ES-I3 (cell line): ENCODE results near the gene KCNE3.
A peak's percentile ranks its signal among the peaks of the same experiment; 100 is the strongest.

ENCODE experiments used
- H3K36me3 ChIP-seq: 2 replicates; pipeline ENCODE4 v1.6.1; 2013; ENCODE audit warnings: mild to moderate bottlenecking, low read length, control low read depth, moderate library complexity; ENCODE audit not compliant: insufficient read depth
- H3K4me1 ChIP-seq: 2 replicates; pipeline ENCODE4 v1.6.1; 2013; ENCODE audit warnings: mild to moderate bottlenecking, control low read depth, low read length; ENCODE audit not compliant: insufficient read depth
- H3K9ac ChIP-seq: 2 replicates; pipeline ENCODE4 v1.6.1; 2013; ENCODE audit warnings: low read depth, mild to moderate bottlenecking, low read length, moderate library complexity
- H3K9me3 ChIP-seq: 2 replicates; pipeline ENCODE4 v1.6.1; 2013; ENCODE audit warnings: mild to moderate bottlenecking, low read length, moderate library complexity; ENCODE audit not compliant: control insufficient read depth, insufficient read depth

KCNE3 gene, protein sequence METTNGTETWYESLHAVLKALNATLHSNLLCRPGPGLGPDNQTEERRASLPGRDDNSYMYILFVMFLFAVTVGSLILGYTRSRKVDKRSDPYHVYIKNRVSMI

DNA sequence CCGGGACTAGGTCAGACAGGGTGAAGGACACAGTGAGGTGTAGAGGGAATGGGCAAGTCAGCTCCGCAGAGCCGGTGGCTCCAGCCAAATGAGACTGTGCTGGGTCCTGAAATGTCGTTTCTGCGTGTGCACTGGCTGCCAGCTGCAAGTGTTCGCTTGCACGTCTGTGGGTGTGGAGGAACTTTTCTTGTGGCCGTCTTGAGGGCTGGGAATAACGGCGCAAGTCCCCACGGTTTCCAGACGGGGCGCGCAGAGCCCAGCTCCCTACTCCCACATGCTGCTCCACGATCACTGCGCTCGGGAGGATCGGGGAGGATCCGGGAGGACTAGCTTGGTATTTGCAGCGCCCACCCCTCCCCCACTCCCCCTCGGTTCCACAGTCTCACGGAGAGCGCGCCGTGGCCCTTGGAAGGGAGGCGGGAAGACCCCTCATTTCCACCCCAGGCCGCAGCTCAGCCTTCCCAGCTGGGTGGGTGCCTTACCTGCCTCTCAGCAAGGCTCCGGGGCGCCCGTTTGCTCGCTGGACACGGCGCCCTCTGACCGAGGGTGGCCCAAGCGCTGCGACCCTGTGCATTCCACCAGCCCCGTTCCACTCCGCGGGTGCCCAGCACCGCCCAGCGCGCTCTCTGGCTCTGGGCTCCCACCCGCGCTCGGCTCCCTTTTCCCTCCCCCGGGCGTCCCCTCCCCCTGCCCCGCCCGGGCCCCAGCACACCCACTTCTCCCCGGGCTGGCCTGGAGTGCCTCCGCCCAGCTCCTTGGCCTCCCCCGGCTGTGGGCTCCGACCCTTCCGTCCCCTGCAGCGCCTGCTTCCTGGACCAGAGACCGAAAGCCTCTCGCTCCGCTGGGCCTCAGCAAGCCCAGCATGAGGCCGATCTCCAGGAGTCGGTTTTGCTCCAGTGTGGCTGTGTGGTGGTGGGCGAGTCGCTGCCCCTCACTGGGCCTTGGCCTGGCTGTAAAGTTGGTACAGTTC, at the start of gene KCNE3:
Gene KCNE3 (minus strand): TSS at position 634 of the 970 bp plus-strand sequence. CDS start 9,986 bp downstream, outside the sequence.
- H3K9ac ChIP-seq: peak within 1 kb of the TSS; percentile 69
- H3K4me1 ChIP-seq: peaks cover 11% of the 10 kb centered on the region; the same call in 1 of the 2 replicates
- H3K9me3 ChIP-seq: no peaks in the 10 kb centered on the region
- H3K36me3 ChIP-seq: no peaks in the 10 kb centered on the region

DNA sequence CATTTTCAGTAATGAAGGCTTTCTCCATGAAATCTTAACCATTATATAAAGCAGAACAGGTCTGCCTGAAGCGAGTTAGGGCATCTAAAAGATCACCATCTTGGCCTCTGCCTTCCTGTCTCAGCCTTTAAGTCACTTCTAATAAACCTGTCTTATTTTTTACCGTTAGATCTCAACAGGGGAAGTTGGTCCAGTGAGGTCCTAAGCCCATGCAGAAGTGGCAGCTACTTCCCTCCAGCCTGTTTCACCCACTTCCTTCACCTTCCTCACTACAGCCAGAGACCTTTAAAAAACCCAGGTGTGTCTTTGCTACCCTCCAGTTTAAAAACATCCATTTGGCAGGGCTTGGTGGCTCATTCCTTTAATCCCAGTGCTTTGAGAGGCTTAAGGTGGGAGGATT, 40.2 kb upstream of the KCNE3 start:
- Histone ChIP-seq H3K4me1 (no peaks in the 10 kb centered on the region), H3K36me3 (no peaks in the 10 kb centered on the region), H3K9ac (no peak overlapping the region), H3K9me3 (no peaks in the 10 kb centered on the region; the same call in 1 of the 2 replicates)

DNA sequence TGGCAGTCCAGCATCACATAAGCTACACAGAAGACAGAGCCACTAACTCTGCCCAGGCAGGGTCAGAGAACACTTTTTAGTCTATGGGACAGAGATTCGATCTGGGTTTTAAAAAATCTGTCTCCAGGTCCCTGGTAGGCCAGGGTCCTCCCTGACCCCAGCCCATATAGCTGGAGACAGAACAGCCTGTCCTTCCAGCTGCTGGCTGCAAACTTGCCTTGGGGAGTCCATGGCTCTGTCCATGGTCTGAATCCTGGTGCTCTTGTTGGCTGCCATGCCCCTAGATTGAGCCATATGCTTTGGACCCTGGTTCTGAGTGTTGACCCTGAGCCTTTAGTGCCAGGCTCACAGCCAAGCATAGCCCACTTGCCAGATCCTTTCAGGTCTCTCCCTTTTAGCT, 39.5 kb upstream of the KCNE3 start:
- Histone ChIP-seq H3K9me3 (peaks cover under 1% of the 10 kb centered on the region; the same call in 1 of the 2 replicates), H3K36me3 (no peaks in the 10 kb centered on the region), H3K9ac (no peak overlapping the region), H3K4me1 (no peaks in the 10 kb centered on the region)

DNA sequence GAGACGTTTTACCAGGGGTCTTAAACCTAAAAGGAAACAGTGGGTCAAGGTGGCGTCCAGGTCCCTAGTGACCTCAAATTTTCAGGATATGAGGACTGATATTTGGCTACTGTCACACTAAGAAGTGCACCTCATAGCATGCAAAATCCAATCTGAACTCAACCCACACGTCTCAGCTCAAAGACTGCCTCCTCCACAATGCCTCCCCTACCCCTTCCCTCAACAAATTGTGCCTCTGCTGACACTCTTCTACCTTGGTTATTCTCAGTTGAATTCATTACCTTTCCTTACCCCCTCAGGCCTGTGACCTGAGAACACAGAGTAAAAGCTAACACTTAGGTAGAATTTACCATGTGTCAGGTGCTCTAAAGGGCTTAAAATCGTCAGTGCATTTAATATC, 38.6 kb upstream of the KCNE3 start:
- Histone ChIP-seq H3K9ac (no peak overlapping the region), H3K9me3 (peaks cover 3% of the 10 kb centered on the region; the same call in 1 of the 2 replicates), H3K36me3 (no peaks in the 10 kb centered on the region), H3K4me1 (no peaks in the 10 kb centered on the region)

DNA sequence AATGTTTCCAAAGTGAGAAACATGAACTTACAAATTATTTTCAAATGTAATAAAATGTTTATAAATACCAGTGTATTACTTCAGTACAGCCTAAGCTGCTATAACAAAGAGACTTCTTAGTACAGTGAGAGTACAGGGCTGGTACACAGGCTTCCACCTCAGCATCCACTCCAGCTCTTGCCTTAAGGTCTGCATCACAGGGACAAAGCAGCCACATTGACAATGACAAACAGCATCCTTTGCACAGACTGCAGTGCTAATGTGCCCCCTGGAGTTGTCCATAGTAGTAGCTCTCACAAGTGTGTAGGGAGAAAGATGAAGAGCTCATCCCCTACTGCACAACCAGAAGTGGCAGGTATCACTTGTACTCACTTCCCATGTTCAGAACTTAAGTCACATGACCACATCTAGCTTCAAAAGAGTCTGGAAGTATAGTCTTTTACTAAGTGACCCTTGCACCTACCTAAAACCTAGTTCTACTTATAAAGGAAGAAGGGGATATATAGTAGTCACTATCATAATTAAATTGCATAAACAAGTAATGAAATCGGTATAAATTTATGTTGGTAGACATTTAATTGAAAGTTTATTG, 36.8 kb upstream of the KCNE3 start:
- Histone ChIP-seq H3K9ac (no peak overlapping the region), H3K9me3 (peaks cover 3% of the 10 kb centered on the region; the same call in 1 of the 2 replicates), H3K36me3 (no peaks in the 10 kb centered on the region), H3K4me1 (no peaks in the 10 kb centered on the region)

DNA sequence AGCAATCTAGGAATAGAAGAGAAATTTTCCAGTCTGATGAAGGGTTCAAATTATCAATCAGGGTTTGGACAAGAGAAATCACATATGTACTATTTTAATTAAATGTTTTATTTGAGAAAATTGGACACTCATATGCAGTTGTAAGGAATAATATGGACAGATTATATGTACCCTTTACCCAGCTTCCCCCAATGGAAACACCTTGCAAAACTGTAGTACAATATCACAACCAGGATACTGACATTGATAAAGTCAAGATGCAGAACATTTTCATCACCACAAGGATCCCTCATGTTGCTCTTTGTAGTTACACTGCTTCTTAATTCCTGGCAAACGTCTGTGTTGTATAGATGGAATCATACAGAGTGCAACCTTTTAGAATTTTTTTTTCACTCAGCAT, 27.6 kb upstream of the KCNE3 start:
- Histone ChIP-seq H3K9ac (no peak overlapping the region), H3K4me1 (peaks cover 6% of the 10 kb centered on the region), H3K36me3 (no peaks in the 10 kb centered on the region), H3K9me3 (peaks cover 3% of the 10 kb centered on the region; the same call in 1 of the 2 replicates)

DNA sequence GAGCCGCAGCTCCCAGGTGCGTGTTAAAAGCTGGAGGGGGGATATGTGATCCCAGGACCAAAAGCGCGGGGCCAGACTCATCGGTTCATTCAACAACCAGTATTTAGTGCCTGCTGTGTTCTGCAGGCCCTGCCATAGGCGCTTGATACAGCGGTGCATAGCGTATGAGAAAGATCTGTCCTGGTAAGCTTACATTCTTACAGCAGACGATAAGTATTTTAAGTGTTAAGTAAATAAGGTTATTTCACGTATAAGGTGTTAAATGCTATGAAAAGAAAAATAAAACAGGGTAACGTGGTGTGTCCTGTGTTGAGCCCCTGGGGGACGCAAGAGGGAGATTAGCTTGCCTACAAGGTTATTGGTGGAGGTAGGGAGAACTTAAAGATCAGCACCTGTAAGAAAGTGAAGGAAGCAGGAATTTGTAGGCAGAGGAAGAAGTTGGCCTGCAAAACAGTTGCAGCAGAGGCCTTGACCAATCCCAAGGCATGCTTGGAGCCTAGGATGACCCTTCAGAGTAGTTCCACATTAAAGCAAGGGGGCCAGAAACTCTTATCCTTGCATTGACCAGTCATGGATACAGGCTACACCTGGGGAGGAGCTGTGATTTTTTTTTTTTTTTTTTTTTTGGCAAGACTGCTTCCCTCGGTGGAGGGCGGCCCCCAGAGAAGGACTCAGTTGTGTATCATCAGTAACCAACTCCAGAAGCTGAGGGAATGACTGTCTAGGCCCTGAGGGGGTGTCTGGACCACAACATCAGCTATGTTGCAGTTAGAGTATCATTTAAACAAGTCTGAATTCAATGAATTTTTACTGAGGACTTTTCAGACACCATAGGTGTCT, 26.7 kb upstream of the KCNE3 start:
- Histone ChIP-seq H3K9ac (peak overlapping the region; percentile 96; the same call in 1 of the 2 replicates), H3K36me3 (no peaks in the 10 kb centered on the region), H3K4me1 (peaks cover 6% of the 10 kb centered on the region), H3K9me3 (peaks cover 3% of the 10 kb centered on the region; the same call in 1 of the 2 replicates)

DNA sequence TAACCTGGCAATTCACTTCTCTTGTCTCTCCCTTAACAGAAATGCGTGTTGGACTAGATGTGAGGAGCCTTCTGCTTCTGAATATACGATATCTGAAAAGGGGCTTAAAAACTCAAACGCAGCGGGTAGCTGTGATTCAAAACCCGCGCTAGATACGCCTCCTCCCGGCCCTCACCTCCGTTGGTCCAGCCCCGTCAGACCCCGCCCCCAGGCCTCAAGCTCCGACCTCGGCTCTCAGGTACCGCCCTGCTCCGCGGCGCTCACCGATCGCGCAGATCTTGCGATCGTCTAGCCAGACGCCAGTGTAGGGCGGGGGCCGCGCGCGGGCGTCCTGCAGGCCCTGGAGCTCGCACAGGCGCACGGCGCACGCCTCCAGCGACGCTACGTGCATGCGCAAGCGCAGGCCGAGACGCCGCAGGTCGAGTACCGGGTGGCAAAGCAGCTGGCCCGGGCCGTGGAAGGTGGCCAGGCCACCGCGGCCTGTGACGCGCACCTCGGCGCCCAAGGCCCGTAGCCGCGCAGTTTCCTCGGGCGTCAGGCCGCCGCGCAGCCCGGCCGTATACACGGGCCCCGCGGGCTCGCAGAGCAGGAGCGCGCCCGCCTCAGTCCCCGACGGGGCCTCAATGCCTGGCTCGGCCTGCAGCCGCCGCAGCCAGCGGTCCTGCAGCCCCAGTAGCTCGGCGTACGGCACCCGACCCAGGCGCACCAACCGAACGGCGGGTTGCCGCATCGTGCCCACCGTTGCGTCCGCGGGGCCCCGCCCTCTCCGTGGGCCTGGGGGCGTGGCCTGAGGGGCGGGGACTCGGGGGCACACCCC, 25.8 kb upstream of the KCNE3 start, which contains the start of gene LIPT2:
Gene LIPT2 (minus strand): TSS at position 751 of the 817 bp plus-strand sequence. CDS start 21 bp downstream, at position 730.
- Histone ChIP-seq H3K36me3 (no peaks in the 10 kb centered on the region), H3K4me1 (peaks cover 6% of the 10 kb centered on the region), H3K9ac (peak within 1 kb of the TSS; percentile 96), H3K9me3 (peaks cover 3% of the 10 kb centered on the region; the same call in 1 of the 2 replicates)

DNA sequence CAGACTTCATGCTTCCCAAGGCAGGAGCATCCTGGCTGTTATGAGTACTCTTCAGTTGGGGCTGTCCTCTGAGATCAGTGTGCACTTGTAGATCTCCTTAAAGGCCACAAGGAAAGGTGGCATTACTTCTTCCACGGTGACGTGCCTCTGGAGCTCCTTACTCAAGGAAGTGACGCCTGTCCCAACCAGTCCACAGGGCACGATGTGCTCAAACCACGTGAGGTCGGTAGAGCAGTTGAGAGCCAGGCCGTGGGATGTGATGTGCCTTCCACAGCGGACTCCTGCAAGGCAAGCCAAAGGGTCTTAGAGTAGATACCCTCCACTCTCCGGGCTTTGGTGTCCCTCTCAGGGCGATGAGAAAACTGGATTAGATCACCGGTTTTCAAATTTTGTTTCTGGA, 24.7 kb upstream of the KCNE3 start:
- Histone ChIP-seq H3K9me3 (no peaks in the 10 kb centered on the region), H3K9ac (peak overlapping the region; percentile 31), H3K36me3 (no peaks in the 10 kb centered on the region), H3K4me1 (peaks cover 6% of the 10 kb centered on the region)

DNA sequence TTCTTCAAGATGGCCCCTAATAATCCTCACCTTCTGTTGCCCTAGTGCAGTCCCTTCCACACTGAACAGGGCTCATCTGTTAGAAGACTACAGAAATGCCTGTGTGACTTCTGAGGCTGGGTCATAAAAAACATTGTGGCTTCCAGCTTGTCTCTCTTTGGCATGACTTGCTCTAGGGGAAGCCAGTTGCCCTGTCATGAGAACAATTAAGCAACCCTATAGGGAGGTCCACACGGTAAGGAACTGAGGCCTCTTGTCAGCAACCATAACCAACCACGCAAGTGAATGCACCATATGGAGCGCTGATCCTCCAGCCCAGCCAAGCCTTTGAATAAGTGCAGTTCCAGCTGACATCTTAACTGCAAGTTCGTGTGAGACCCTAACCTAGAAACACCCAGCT, 23.6 kb upstream of the KCNE3 start:
- Histone ChIP-seq H3K36me3 (no peaks in the 10 kb centered on the region), H3K9ac (no peak overlapping the region), H3K9me3 (no peaks in the 10 kb centered on the region), H3K4me1 (peaks cover 6% of the 10 kb centered on the region)

DNA sequence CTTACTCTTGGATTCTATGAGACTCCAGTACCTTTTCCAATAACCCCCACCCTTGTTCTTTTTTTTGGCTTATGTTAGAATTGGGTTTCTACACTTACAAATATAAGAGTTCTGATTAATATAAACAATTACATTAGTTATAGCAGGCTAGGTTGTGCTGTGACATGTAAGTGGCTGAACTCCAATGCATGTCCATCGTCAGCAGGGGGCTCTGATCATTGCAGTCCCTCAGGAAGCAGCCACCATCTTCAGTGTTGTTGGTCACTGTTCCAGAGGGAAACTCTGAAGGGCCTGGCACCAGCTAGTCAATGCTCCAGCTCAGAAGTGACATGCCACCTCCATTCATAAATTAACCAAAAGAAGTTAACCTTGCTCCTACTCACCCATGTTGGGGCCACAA, 20.5 kb upstream of the KCNE3 start:
- Histone ChIP-seq H3K9ac (no peak overlapping the region), H3K4me1 (peaks cover 6% of the 10 kb centered on the region), H3K9me3 (no peaks in the 10 kb centered on the region), H3K36me3 (no peaks in the 10 kb centered on the region)

DNA sequence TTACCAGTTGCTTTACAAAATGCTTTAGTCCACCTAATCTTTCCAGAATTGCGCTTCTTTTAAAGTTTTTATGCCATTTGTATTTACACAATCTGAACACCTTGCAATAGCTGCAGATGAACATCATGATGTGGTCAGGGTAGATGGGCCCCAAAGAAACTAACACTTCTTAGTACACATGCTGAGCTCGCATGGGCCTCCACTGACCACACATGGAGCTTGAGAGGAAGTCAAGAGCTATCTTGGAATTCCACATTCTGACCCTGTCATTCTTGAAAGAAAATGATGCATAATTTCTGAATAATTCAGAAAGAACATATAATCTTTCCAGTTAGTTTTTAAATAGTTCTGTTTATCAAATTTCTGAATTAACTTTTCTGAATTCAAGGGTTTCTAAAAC, 18.5 kb upstream of the KCNE3 start:
- Histone ChIP-seq H3K36me3 (no peaks in the 10 kb centered on the region), H3K9me3 (no peaks in the 10 kb centered on the region), H3K4me1 (no peaks in the 10 kb centered on the region), H3K9ac (no peak overlapping the region)

DNA sequence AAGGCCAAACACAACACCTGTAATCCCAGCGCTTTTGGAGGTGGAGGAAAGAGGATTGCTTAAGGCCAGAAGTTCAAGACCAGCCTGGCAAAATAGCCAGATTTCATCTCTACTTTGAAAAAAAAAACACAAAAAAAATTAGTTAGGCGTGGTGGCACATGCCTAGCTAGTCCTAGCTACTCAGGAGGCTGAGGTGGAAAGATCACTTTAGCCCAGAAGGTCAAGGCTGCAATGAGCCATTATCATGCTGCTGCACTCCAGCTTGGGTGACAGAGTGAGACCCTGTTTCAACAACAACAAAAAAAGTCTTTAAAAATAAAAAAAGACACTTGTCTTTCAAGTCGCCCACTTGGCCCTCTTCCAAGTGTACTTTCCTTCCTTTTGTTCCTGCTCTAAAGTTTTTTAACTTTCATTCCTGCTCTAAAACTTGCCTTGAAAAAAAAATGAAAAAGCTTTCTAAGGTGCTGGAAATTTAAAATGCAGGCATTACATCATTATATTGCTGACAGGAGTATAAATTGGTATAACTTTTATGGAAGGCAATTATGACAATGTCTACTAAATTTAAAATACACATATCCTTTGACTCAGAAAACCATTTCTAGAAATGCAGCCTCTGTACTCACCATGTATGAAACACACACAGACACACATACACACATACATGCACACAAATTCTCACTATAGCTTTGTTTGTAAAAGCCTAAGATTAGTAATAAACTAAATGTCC, 13.5 kb upstream of the KCNE3 start:
- Histone ChIP-seq H3K9me3 (no peaks in the 10 kb centered on the region), H3K4me1 (no peaks in the 10 kb centered on the region), H3K9ac (no peak overlapping the region), H3K36me3 (no peaks in the 10 kb centered on the region)
